ENCODE measurements around the gene PANK2. TPM values are rescaled to one million over a fixed set of nuclear protein-coding genes. Genes with fewer than 3 reads are reported as not detected.

The PANK2 gene
- total and polyA plus RNA-seq, 4 donors, result 31.0 to 52.5 (median 42.5) TPM

- no peak for DNase-seq (ENCODE audit: low read depth in 4 of 6, low spot score in 6 of 6)
- WGBS (ENCODE audit: insufficient coverage), result 82% methylated on average over 3 of the region's 3 CpGs
- peaks cover 89% of the 10 kb centered on the region for H3K36me3 ChIP-seq (ENCODE audit: control insufficient read depth, insufficient read depth, low read length)
These were observed 22.7 kb upstream of the PANK2 start for GRCh38 chr20:3866464-3866863.

GRCh38 chr20:3867802-3868201 is 21.4 kb upstream of the PANK2 start:
- no peak overlapping the region for H3K4me3 ChIP-seq (ENCODE audit: low read depth, low read length)
- no peak overlapping the region for H3K27ac ChIP-seq (ENCODE audit: low read depth, low read length)
- no peaks in the 10 kb centered on the region for H3K27me3 ChIP-seq (ENCODE audit: control insufficient read depth, insufficient read depth, low read length)
- no peaks in the 10 kb centered on the region for H3K4me1 ChIP-seq (ENCODE audit: control insufficient read depth, insufficient read depth, low read length)
- peaks cover 87% of the 10 kb centered on the region for H3K36me3 ChIP-seq (ENCODE audit: control insufficient read depth, insufficient read depth, low read length)
- 83% methylated on average over 2 of the region's 2 CpGs for WGBS (ENCODE audit: insufficient coverage)
- H3K9me3 ChIP-seq (ENCODE audit: control insufficient read depth, insufficient read depth, low read length), result no peaks in the 10 kb centered on the region
- no peak for DNase-seq (ENCODE audit: low read depth in 4 of 6, low spot score in 6 of 6)

More at GRCh38 chr20:3866464-3866863, 22.7 kb upstream of the PANK2 start:
- Histone ChIP-seq H3K4me3 (ENCODE audit: low read depth, low read length) (no peak overlapping the region), H3K4me1 (ENCODE audit: control insufficient read depth, insufficient read depth, low read length) (no peaks in the 10 kb centered on the region), H3K27me3 (ENCODE audit: control insufficient read depth, insufficient read depth, low read length) (no peaks in the 10 kb centered on the region), H3K9me3 (ENCODE audit: control insufficient read depth, insufficient read depth, low read length) (no peaks in the 10 kb centered on the region), H3K27ac (ENCODE audit: low read depth, low read length) (no peak overlapping the region)

GRCh38 chr20:3869839-3870634 is 19.1 kb upstream of the PANK2 start:
- Histone ChIP-seq H3K36me3 (ENCODE audit: control insufficient read depth, insufficient read depth, low read length) (peaks cover 82% of the 10 kb centered on the region), H3K9me3 (ENCODE audit: control insufficient read depth, insufficient read depth, low read length) (no peaks in the 10 kb centered on the region), H3K4me3 (ENCODE audit: low read depth, low read length) (no peak overlapping the region), H3K4me1 (ENCODE audit: control insufficient read depth, insufficient read depth, low read length) (no peaks in the 10 kb centered on the region), H3K27me3 (ENCODE audit: control insufficient read depth, insufficient read depth, low read length) (no peaks in the 10 kb centered on the region), H3K27ac (ENCODE audit: low read depth, low read length) (no peak overlapping the region)
- no peak for DNase-seq (ENCODE audit: low read depth in 4 of 6, low spot score in 6 of 6)
- WGBS (ENCODE audit: insufficient coverage), result 93% methylated on average over 8 of the region's 10 CpGs

- 76% methylated on average over 4 of the region's 4 CpGs for WGBS (ENCODE audit: insufficient coverage)
- Histone ChIP-seq H3K9me3 (ENCODE audit: control insufficient read depth, insufficient read depth, low read length) (no peaks in the 10 kb centered on the region), H3K36me3 (ENCODE audit: control insufficient read depth, insufficient read depth, low read length) (peaks cover 66% of the 10 kb centered on the region), H3K4me3 (ENCODE audit: low read depth, low read length) (no peak overlapping the region), H3K27ac (ENCODE audit: low read depth, low read length) (no peak overlapping the region), H3K27me3 (ENCODE audit: control insufficient read depth, insufficient read depth, low read length) (no peaks in the 10 kb centered on the region), H3K4me1 (ENCODE audit: control insufficient read depth, insufficient read depth, low read length) (peaks cover 4% of the 10 kb centered on the region)
- no peak for DNase-seq (ENCODE audit: low read depth in 4 of 6, low spot score in 6 of 6)
These were observed 17.5 kb upstream of the PANK2 start for GRCh38 chr20:3871550-3872265.

GRCh38 chr20:3873507-3873906 is 15.7 kb upstream of the PANK2 start:
- Histone ChIP-seq H3K4me1 (ENCODE audit: control insufficient read depth, insufficient read depth, low read length) (peaks cover 4% of the 10 kb centered on the region), H3K9me3 (ENCODE audit: control insufficient read depth, insufficient read depth, low read length) (no peaks in the 10 kb centered on the region), H3K27ac (ENCODE audit: low read depth, low read length) (no peak overlapping the region), H3K36me3 (ENCODE audit: control insufficient read depth, insufficient read depth, low read length) (peaks cover 48% of the 10 kb centered on the region), H3K27me3 (ENCODE audit: control insufficient read depth, insufficient read depth, low read length) (no peaks in the 10 kb centered on the region), H3K4me3 (ENCODE audit: low read depth, low read length) (no peak overlapping the region)
- DNase-seq (ENCODE audit: low read depth in 4 of 6, low spot score in 6 of 6), result no peak
- WGBS (ENCODE audit: insufficient coverage), result 96% methylated on average over 4 of the region's 5 CpGs

- no peak for DNase-seq (ENCODE audit: low read depth in 4 of 6, low spot score in 6 of 6)
- Histone ChIP-seq H3K27me3 (ENCODE audit: control insufficient read depth, insufficient read depth, low read length) (no peaks in the 10 kb centered on the region), H3K4me3 (ENCODE audit: low read depth, low read length) (no peak overlapping the region), H3K27ac (ENCODE audit: low read depth, low read length) (no peak overlapping the region), H3K4me1 (ENCODE audit: control insufficient read depth, insufficient read depth, low read length) (peaks cover 4% of the 10 kb centered on the region), H3K9me3 (ENCODE audit: control insufficient read depth, insufficient read depth, low read length) (no peaks in the 10 kb centered on the region), H3K36me3 (ENCODE audit: control insufficient read depth, insufficient read depth, low read length) (peaks cover 40% of the 10 kb centered on the region)
- 54% methylated on average over 3 of the region's 3 CpGs for WGBS (ENCODE audit: insufficient coverage)
These were observed 14.9 kb upstream of the PANK2 start for GRCh38 chr20:3874194-3874844.

- Histone ChIP-seq H3K27ac (ENCODE audit: low read depth, low read length) (peak overlapping the region; percentile 6), H3K4me3 (ENCODE audit: low read depth, low read length) (no peak overlapping the region), H3K9me3 (ENCODE audit: control insufficient read depth, insufficient read depth, low read length) (no peaks in the 10 kb centered on the region), H3K27me3 (ENCODE audit: control insufficient read depth, insufficient read depth, low read length) (no peaks in the 10 kb centered on the region), H3K4me1 (ENCODE audit: control insufficient read depth, insufficient read depth, low read length) (peaks cover 4% of the 10 kb centered on the region), H3K36me3 (ENCODE audit: control insufficient read depth, insufficient read depth, low read length) (peaks cover 32% of the 10 kb centered on the region)
- WGBS (ENCODE audit: insufficient coverage), result 65% methylated on average over 2 of the region's 9 CpGs
- peak in 1 of 6 donors; percentile 46 for DNase-seq (ENCODE audit: low read depth in 4 of 6, low spot score in 6 of 6)
These were observed 13.7 kb upstream of the PANK2 start for GRCh38 chr20:3875378-3875974.

GRCh38 chr20:3876000-3876399 is 13.2 kb upstream of the PANK2 start:
- Histone ChIP-seq H3K4me3 (ENCODE audit: low read depth, low read length) (no peak overlapping the region), H3K36me3 (ENCODE audit: control insufficient read depth, insufficient read depth, low read length) (peaks cover 32% of the 10 kb centered on the region), H3K9me3 (ENCODE audit: control insufficient read depth, insufficient read depth, low read length) (no peaks in the 10 kb centered on the region), H3K27ac (ENCODE audit: low read depth, low read length) (no peak overlapping the region), H3K4me1 (ENCODE audit: control insufficient read depth, insufficient read depth, low read length) (peaks cover 4% of the 10 kb centered on the region), H3K27me3 (ENCODE audit: control insufficient read depth, insufficient read depth, low read length) (no peaks in the 10 kb centered on the region)
- WGBS (ENCODE audit: insufficient coverage), result no CpG with 5 or more reads among the region's 1 CpG
- DNase-seq (ENCODE audit: low read depth in 4 of 6, low spot score in 6 of 6), result peak in 1 of 6 donors; percentile 42

- H3K27me3 ChIP-seq (ENCODE audit: control insufficient read depth, insufficient read depth, low read length), result no peaks in the 10 kb centered on the region
- H3K36me3 ChIP-seq (ENCODE audit: control insufficient read depth, insufficient read depth, low read length), result peaks cover 27% of the 10 kb centered on the region
- no peak overlapping the region for H3K4me3 ChIP-seq (ENCODE audit: low read depth, low read length)
- DNase-seq (ENCODE audit: low read depth in 4 of 6, low spot score in 6 of 6), result no peak
- H3K27ac ChIP-seq (ENCODE audit: low read depth, low read length), result no peak overlapping the region
- H3K9me3 ChIP-seq (ENCODE audit: control insufficient read depth, insufficient read depth, low read length), result no peaks in the 10 kb centered on the region
- peaks cover 4% of the 10 kb centered on the region for H3K4me1 ChIP-seq (ENCODE audit: control insufficient read depth, insufficient read depth, low read length)
These were observed 12.5 kb upstream of the PANK2 start for GRCh38 chr20:3876676-3877075.

Measured in spinal cord (tissue), 10 donors.